Stimulated activated CD8-positive, alpha-beta memory T cell treated with anti-CD3 and anti-CD28 coated beads, Interleukin-4, amount 100 ng/mL, for 4 hours (primary cell): ENCODE data around the gene KRTAP10-1.
"Not testable (repeated sequence)": the region's sequence is repeated elsewhere in the genome, so short reads cannot be mapped to it uniquely, and the experiment has no call there.

Source experiments
- DNase-seq, 2 donors: peaks; one replicate each; pipeline ENCODE4 v3.0.0-alpha.2; 2020; ENCODE audit warnings: low read depth in 2 of 2, low spot score in 1 of 2

Gene KRTAP10-1

GRCh38 chr21:44539991-44540666, at the start of gene KRTAP10-1:
Gene KRTAP10-1, minus strand, starts transcription at chr21:44540195. Its CDS starts 45 bp downstream, at chr21:44540150.
- no peak for DNase-seq

- DNase-seq, result no peak
These were observed 49.1 kb upstream of the KRTAP10-1 start for GRCh38 chr21:44589094-44589493.

- no peak for DNase-seq
These were observed 45.9 kb upstream of the KRTAP10-1 start for GRCh38 chr21:44585892-44586291.

GRCh38 chr21:44583800-44584147, 43.8 kb upstream of the KRTAP10-1 start:
- DNase-seq, result no peak

GRCh38 chr21:44583089-44583799, 43.2 kb upstream of the KRTAP10-1 start:
- no peak for DNase-seq

- no peak for DNase-seq
These were observed 42.1 kb upstream of the KRTAP10-1 start for GRCh38 chr21:44582055-44582454.

- no peak for DNase-seq
These were observed 41.2 kb upstream of the KRTAP10-1 start for GRCh38 chr21:44581158-44581557.

GRCh38 chr21:44580231-44580821, 40.3 kb upstream of the KRTAP10-1 start, which contains the start of gene KRTAP10-5:
Gene KRTAP10-5, minus strand, starts transcription at chr21:44580604. Its CDS starts 26 bp downstream, at chr21:44580578.
- not testable (repeated sequence) for DNase-seq

GRCh38 chr21:44579833-44580144, 39.8 kb upstream of the KRTAP10-1 start:
- no peak for DNase-seq

- DNase-seq, result no peak
These were observed 39.2 kb upstream of the KRTAP10-1 start for GRCh38 chr21:44579056-44579832.

GRCh38 chr21:44578371-44579055, 38.5 kb upstream of the KRTAP10-1 start:
- no peak for DNase-seq

GRCh38 chr21:44576025-44576420, 36.0 kb upstream of the KRTAP10-1 start:
- DNase-seq, result no peak

- no peak for DNase-seq
These were observed 35.5 kb upstream of the KRTAP10-1 start for GRCh38 chr21:44575307-44576024.

- no peak for DNase-seq
These were observed 34.7 kb upstream of the KRTAP10-1 start for GRCh38 chr21:44574457-44575306.

GRCh38 chr21:44573630-44574456, 33.8 kb upstream of the KRTAP10-1 start, which contains the start of gene KRTAP10-4:
Gene KRTAP10-4, plus strand, starts transcription at chr21:44573729. Its CDS starts 30 bp downstream, at chr21:44573759.
- not testable (repeated sequence) for DNase-seq

GRCh38 chr21:44572959-44573583, 33.1 kb upstream of the KRTAP10-1 start:
- no peak for DNase-seq

- DNase-seq, result no peak
These were observed 32.1 kb upstream of the KRTAP10-1 start for GRCh38 chr21:44571844-44572782.
